Peyer's patch (tissue), 4 donors: Measurements from ENCODE around the gene ARHGEF4.

Experiments used
- POLR2A ChIP-seq, 2 donors: fragments of 450-650 bp; IDR thresholded peaks; one replicate each; pipeline ENCODE4 v1.5.1; 2017; ENCODE audit warnings: antibody characterized with exemption in 2 of 2, mild to moderate bottlenecking in 2 of 2, moderate library complexity in 2 of 2
- TF ChIP-seq, protein P1 (sequence below), 6 experiments: fragments of 450-650 bp in 4 of 6; fragments of 200-600 bp in 2 of 6; sonication (generic) in 1 of 6; IDR thresholded peaks; one replicate each; pipeline ENCODE4 v1.5.1; 2017 to 2019; ENCODE audit warnings: antibody characterized with exemption in 6 of 6, mild to moderate bottlenecking in 3 of 6, moderate library complexity in 1 of 6

GRCh38 chr2:130834091-130834930 lies 2.4 kb upstream of the ARHGEF4 start:
- no peak for TF ChIP-seq POLR2A (IDR thresholded peaks at IDR 0.05)
- TF ChIP-seq, protein P1, sequence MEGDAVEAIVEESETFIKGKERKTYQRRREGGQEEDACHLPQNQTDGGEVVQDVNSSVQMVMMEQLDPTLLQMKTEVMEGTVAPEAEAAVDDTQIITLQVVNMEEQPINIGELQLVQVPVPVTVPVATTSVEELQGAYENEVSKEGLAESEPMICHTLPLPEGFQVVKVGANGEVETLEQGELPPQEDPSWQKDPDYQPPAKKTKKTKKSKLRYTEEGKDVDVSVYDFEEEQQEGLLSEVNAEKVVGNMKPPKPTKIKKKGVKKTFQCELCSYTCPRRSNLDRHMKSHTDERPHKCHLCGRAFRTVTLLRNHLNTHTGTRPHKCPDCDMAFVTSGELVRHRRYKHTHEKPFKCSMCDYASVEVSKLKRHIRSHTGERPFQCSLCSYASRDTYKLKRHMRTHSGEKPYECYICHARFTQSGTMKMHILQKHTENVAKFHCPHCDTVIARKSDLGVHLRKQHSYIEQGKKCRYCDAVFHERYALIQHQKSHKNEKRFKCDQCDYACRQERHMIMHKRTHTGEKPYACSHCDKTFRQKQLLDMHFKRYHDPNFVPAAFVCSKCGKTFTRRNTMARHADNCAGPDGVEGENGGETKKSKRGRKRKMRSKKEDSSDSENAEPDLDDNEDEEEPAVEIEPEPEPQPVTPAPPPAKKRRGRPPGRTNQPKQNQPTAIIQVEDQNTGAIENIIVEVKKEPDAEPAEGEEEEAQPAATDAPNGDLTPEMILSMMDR (IDR thresholded peaks at IDR 0.05), result no peak
